Right forelimb (tissue), 1 donor: ENCODE data around the gene AKT1.

Experiments used
- DNase-seq: peaks from one replicate; pipeline ENCODE4 v3.0.0-alpha.2; 2018

The AKT1 gene

GRCh38 chr14:104771374-104771773 is 24.2 kb downstream of the AKT1 start:
- no peak for DNase-seq

GRCh38 chr14:104770851-104771272 is 24.7 kb downstream of the AKT1 start:
- no peak for DNase-seq

GRCh38 chr14:104770072-104770579 is 25.4 kb downstream of the AKT1 start:
- no peak for DNase-seq

- DNase-seq, result no peak
Observed at GRCh38 chr14:104769324-104770071, 26.1 kb downstream of the AKT1 start.

GRCh38 chr14:104768437-104769323 is 26.9 kb downstream of the AKT1 start:
- peak; percentile 96 for DNase-seq

- no peak for DNase-seq
Observed at GRCh38 chr14:104767634-104767918, 28.0 kb downstream of the AKT1 start.

GRCh38 chr14:104766863-104767633 is 28.5 kb downstream of the AKT1 start:
- DNase-seq, result no peak

- DNase-seq, result no peak
Observed at GRCh38 chr14:104766256-104766862, 29.2 kb downstream of the AKT1 start.

- no peak for DNase-seq
Observed at GRCh38 chr14:104765517-104765916, 30.0 kb downstream of the AKT1 start.

- no peak for DNase-seq
Observed at GRCh38 chr14:104758981-104759969, 36.3 kb downstream of the AKT1 start.

GRCh38 chr14:104757681-104758392 is 37.7 kb downstream of the AKT1 start:
- DNase-seq, result no peak

- DNase-seq, result no peak
Observed at GRCh38 chr14:104757238-104757585, 38.3 kb downstream of the AKT1 start.

- no peak for DNase-seq
Observed at GRCh38 chr14:104756477-104757237, 38.9 kb downstream of the AKT1 start.

- no peak for DNase-seq
Observed at GRCh38 chr14:104755621-104756020, 39.9 kb downstream of the AKT1 start.

- DNase-seq, result no peak
Observed at GRCh38 chr14:104754213-104754851, 41.2 kb downstream of the AKT1 start.

- DNase-seq, result no peak
Observed at GRCh38 chr14:104753528-104754212, 41.9 kb downstream of the AKT1 start.

GRCh38 chr14:104752735-104753527 is 42.6 kb downstream of the AKT1 start, which contains the start of gene SIVA1:
TSS of gene SIVA1 (plus strand) at chr14:104753147. CDS start at chr14:104753202, 55 bp downstream.
- peak; percentile 99 for DNase-seq

- DNase-seq, result no peak
Observed at GRCh38 chr14:104752423-104752734, 43.2 kb downstream of the AKT1 start.
